PFSK-1 (cell line): Measurements from ENCODE around the gene RUNDC3A.

Experiments used
- FOXP2 ChIP-seq: optimal IDR thresholded peaks from 2 replicates; pipeline ENCODE3; 2011; ENCODE audit warnings: borderline replicate concordance, control low read depth, inconsistent platforms; ENCODE audit not compliant: insufficient read depth; ENCODE audit errors: extremely low read length, extremely low read depth
- POLR2AphosphoS5 ChIP-seq: IDR thresholded peaks from 2 replicates; pipeline ENCODE4 v1.6.1; 2012; ENCODE audit warnings: low read depth, mild to moderate bottlenecking, control low read depth, low read length, moderate library complexity
- REST ChIP-seq, 2 experiments: IDR thresholded peaks; 2 replicates each; pipeline versions ENCODE4 v1.6.1 to v1.8.0; 2011 to 2012; ENCODE audit warnings: low read depth in 2 of 2, low read length in 2 of 2, control low read depth in 1 of 2, inconsistent platforms in 1 of 2, mild to moderate bottlenecking in 1 of 2, moderate library complexity in 1 of 2; ENCODE audit not compliant: insufficient read depth in 1 of 2
- SIN3A ChIP-seq: IDR thresholded peaks from 2 replicates; pipeline ENCODE4 v1.6.1; 2012; ENCODE audit warnings: mild to moderate bottlenecking, low read length, moderate library complexity, borderline replicate concordance; ENCODE audit not compliant: insufficient read depth
- TAF1 ChIP-seq: IDR thresholded peaks from 2 replicates; pipeline ENCODE4 v1.6.1; 2012; ENCODE audit warnings: low read length, control low read depth, borderline replicate concordance; ENCODE audit not compliant: insufficient read depth

The RUNDC3A gene

GRCh38 chr17:44307387-44308186 is 814 bp upstream of the RUNDC3A start:
- TF ChIP-seq TAF1 (no peak), SIN3A (no peak), REST (IDR thresholded peaks at IDR 0.05; ENCODE audit: insufficient read depth in 1 of 2, low read depth in 2 of 2, low read length in 2 of 2) (no peak), POLR2AphosphoS5 (no peak), FOXP2 (no peak)

GRCh38 chr17:44308865-44309264 is 464 bp downstream of the RUNDC3A start:
- 0 out of 4 replicates have a peak, but pooled peaks of 1 of the 2 experiments have one; percentile 19 for TF ChIP-seq REST (IDR thresholded peaks at IDR 0.05; ENCODE audit: insufficient read depth in 1 of 2, low read depth in 2 of 2, low read length in 2 of 2)
- TF ChIP-seq TAF1: no peak

- TF ChIP-seq REST (IDR thresholded peaks at IDR 0.05; ENCODE audit: insufficient read depth in 1 of 2, low read depth in 2 of 2, low read length in 2 of 2) (no peak), SIN3A (no peak), POLR2AphosphoS5 (no peak), TAF1 (no peak), FOXP2 (no peak)
Observed at GRCh38 chr17:44309472-44309871, 1.1 kb downstream of the RUNDC3A start.

GRCh38 chr17:44310188-44310587 is 1.8 kb downstream of the RUNDC3A start:
- TF ChIP-seq POLR2AphosphoS5 (no peak), TAF1 (no peak), SIN3A (no peak), FOXP2 (no peak), REST (IDR thresholded peaks at IDR 0.05; ENCODE audit: insufficient read depth in 1 of 2, low read depth in 2 of 2, low read length in 2 of 2) (no peak)
